Stimulated activated CD4-positive, alpha-beta T cell treated with anti-CD3 and anti-CD28 coated beads, Interleukin-12 subunit alpha, Interleukin-12 subunit beta, amount 100 ng/mL, for 24 hours (primary cell): ENCODE results near the gene IFI30.
"Not testable (repeated sequence)": the region's sequence is repeated elsewhere in the genome, so short reads cannot be mapped to it uniquely, and the experiment has no call there.

Experiments used
- DNase-seq, 2 experiments: peaks; one replicate each; pipeline ENCODE4 v3.0.0-alpha.2; 2020; ENCODE audit warnings: low read depth in 2 of 2

Gene IFI30

GRCh38 chr19:18203408-18203862, 29.8 kb downstream of the IFI30 start:
- no peak for DNase-seq

GRCh38 chr19:18203863-18204393, 30.3 kb downstream of the IFI30 start, which contains the start of gene RAB3A:
RAB3A (minus strand) TSS chr19:18204042; CDS start chr19:18202740, 1,302 bp downstream.
- DNase-seq: peak; percentile 99 to 100

- peak in 1 of 2 experiments; percentile 9 for DNase-seq
Measured at GRCh38 chr19:18204394-18205199, 31.0 kb downstream of the IFI30 start.

DNA sequence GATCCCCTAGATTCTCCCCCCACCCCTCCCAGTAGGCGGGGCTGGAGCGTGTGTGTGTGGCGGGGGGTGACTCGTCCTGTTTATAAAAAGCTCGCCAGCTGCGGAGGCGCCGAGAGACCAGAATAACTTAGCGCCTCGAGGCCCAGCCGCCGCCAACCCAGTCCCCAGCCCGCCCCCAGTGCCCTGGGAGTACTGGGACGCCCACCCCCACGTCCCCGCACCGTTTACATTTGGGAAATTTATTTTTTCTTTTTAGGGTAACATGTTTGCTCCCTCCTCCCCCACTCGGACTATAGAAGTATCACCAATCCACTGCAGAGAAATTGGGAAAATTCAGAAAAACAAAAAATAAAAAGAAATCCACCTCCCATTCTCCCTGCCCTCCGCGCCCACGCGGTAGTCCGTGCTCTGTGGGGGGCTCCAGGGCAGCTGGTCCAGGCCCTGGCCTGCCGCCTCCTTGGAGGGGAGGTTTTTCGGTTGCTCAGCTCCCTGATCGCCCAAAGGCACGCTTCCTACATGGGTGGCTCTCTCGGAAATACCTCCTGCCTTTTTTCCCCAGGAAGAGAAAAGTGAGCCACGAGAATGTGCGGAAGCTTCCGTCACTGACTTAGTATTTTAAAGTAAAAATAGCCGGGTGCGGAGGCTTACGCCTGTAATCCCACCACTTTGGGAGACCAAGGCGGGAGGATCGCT, 31.7 kb downstream of the IFI30 start:
- no peak for DNase-seq

GRCh38 chr19:18206018-18206417, 32.4 kb downstream of the IFI30 start:
- DNase-seq: no peak

GRCh38 chr19:18208098-18208951, 34.7 kb downstream of the IFI30 start:
- DNase-seq: peak; percentile 41 to 42

- not testable (repeated sequence) for DNase-seq
Measured at GRCh38 chr19:18209912-18210311, 36.3 kb downstream of the IFI30 start.

- DNase-seq: no peak
Measured at GRCh38 chr19:18211683-18212082, 38.1 kb downstream of the IFI30 start.

- no peak for DNase-seq
Measured at GRCh38 chr19:18214779-18215433, 41.3 kb downstream of the IFI30 start.

DNA sequence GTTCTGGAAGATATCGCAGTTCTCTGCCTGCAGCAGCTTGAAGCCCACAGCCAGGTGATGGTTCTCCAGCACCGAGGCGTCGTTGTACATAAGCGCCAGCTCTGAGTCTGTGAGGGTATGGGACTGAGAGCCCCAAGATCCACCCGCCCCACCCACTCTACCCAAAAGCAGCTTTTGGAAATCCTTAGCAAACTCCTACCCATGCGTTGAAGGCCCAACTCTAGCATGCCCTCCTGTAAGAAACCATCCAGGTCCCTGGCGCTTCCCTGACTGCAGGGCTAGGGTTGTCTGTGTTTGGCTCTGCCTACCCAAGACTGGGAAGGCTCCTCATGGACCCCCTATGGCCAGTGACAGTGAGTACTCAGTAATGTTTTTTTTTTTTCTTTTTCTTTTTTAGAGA, 43.2 kb downstream of the IFI30 start:
- no peak for DNase-seq

DNA sequence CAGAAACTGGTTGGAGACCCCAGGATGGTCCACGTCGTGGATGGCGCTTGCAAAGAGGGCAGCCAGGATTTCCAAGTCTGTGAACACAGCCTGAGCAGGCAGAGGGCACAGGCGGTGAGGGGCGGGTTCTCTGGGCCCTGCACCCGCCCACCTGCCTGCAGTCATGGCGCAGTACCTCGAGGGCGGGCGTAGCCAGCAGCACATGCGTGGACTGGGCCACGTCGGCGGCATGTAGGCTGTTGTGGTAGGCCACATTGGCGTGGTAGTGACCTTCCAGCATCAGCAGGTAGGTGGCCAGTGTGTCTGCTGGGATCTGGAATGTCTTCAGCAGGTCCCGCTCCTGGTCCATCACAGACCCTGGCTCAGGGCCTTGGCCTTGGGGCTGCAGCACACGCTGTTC, 44.5 kb downstream of the IFI30 start:
- DNase-seq: no peak

- DNase-seq: no peak
Measured at GRCh38 chr19:18218600-18218999, 45.0 kb downstream of the IFI30 start.

GRCh38 chr19:18219911-18220631, 46.5 kb downstream of the IFI30 start:
- DNase-seq: no peak

DNA sequence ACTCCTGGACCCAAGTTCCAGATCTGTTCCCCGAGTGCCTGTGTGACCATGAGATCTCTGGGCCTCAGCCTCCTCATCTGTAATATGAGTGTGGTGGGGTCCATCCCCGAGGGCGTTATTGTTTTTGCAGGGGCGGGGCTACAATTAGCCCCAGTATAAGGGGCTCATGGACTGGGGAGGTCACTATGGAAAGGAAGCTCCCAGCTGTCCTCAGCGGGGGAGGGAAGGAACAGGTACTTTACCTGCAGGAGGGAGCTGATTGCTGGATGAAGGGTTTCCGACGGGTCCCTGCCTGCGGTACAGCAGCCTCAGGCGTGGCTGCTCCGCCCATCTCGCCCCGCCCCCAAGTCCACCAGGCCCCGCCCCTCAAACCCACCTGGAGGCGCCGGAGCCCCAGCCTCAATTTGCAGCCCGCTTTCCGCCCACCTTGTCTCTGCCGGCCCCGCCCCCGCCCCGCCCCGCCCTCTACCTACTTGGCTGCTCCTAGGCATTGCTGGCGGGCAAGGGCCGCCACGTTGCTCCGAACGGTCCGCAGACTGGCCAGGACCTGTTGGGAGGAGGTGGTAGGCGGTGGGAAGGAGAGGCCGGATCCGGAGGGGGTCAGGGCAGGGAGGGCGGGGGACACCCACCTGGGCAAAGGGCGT, 47.1 kb downstream of the IFI30 start:
- no peak for DNase-seq

DNA sequence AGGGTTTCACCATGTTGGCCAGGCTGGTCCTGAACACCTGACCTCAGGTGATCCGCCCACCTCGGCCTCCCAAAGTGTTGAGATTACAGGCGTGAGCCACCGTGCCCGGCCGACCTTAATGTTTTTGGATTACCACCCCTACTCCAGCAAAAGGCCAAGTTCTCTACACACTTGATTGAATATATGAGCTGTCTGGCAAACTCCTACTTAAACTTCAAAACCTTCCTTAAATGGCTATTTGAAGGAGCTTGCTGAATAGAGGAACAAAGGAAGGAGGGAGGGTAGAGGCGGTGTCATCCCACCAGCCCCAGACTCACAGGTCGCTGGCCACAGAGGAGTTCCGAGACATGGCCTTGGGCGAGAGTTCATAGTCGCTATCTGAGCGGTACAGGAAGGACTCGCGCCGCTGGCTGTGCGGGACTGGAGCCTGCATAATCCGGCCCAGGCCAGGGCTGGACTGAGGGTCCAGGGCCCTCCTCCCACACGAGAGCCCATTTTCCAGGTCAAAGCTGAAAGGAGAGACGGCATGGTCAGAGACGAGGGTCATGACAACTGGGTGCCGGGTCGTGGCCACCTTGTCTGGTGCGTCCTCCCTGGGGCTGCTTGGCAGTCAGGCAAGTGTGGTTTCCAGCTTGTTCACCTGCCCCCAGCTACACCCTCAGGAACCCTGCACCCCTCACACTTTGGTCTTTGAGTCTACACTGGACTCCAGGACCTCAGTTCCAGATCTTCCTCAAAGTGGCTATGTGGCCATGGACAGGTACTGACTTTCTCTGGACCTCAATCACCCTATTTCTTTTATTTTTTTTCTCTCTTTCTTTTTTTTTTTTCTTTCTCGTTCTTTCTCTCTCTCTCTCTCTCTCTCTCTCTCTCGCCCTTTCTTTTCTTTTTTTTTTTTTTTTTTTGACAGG, 48.5 kb downstream of the IFI30 start:
- DNase-seq: no peak

- peak in 1 of 2 experiments; percentile 31 for DNase-seq
Measured at GRCh38 chr19:18223860-18224524, 50.4 kb downstream of the IFI30 start.

- peak; percentile 86 to 94 for DNase-seq
Measured at GRCh38 chr19:18224525-18225354, 51.1 kb downstream of the IFI30 start.

DNA sequence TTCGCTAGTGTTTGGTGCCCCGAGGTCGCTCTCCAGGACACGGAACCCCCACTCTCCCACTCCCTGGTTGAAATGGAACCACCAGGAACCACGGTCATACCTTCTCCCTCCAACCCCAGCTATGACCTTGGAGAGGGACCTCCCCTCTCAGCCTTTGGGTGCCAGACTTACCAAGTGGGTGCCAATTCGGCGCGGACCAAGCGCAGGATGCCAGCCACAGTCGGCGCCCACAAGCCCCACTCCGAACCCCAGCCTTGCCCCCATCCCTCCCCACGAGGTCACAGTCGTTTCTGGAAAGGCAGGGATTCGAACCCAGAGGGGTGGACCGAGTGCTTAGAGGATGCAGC, 51.7 kb downstream of the IFI30 start:
- DNase-seq: no peak
